Erythroblast (primary cell): ENCODE results near the gene DYNLRB1.

Experiments
- GATA1 ChIP-seq: IDR thresholded peaks from 2 replicates; pipeline ENCODE4 v1.6.1; 2011; ENCODE audit warnings: low read depth, mild to moderate bottlenecking, control low read depth, low read length, moderate library complexity
- POLR2A ChIP-seq: IDR thresholded peaks from 2 replicates; pipeline ENCODE4 v1.6.1; 2011; ENCODE audit warnings: mild to moderate bottlenecking, low read length

DNA sequence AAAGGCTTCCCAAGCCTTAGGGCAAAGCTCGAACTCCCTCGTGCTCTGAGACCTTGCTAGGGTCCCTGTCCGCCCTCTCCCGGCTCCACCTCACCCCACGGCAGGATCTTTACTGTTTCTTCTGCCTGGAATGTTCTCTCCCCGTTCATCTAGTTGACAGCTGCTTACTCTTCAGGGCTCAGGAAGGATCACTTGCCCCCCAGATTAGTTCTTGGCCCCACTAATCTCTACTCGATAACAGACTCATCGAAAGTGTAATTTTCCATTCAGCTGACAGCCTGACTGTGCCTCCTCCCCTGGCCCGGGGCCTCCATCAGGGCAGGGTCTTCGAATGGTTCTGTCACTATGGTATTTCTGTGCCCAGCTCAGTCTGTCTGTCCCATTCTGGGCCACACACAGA lies 45.4 kb downstream of the DYNLRB1 start:
- TF ChIP-seq POLR2A = no peak
- TF ChIP-seq GATA1 = no peak
